Thyroid gland (tissue), 4 donors: Measurements from ENCODE around the gene MRPL43.

Experiments
- CTCF ChIP-seq, 6 experiments: fragments of 200-600 bp in 3 of 6; fragments of 450-650 bp in 3 of 6; sonication (generic) in 3 of 6; IDR thresholded peaks; one replicate each; pipeline ENCODE4 v1.5.1; 2016 to 2019; ENCODE audit warnings: antibody characterized with exemption in 6 of 6, mild to moderate bottlenecking in 2 of 6, inconsistent platforms in 1 of 6, moderate library complexity in 1 of 6
- POLR2A ChIP-seq, 2 donors: fragments of 450-650 bp; IDR thresholded peaks; one replicate each; pipeline ENCODE4 v1.6.1; 2017; ENCODE audit warnings: antibody characterized with exemption in 2 of 2, mild to moderate bottlenecking in 2 of 2, moderate library complexity in 1 of 2

- TF ChIP-seq CTCF (IDR thresholded peaks at IDR 0.05) (no peak), POLR2A (IDR thresholded peaks at IDR 0.05) (no peak)
Measured at GRCh38 chr10:101029520-101030295, 42.4 kb upstream of the MRPL43 start.
